Osteocyte (in vitro differentiated cells): ENCODE results near the gene REELD1. TPM values are rescaled to one million over a fixed set of nuclear protein-coding genes. Genes with fewer than 3 reads are reported as not detected.

Experiments
- DNase-seq: peaks from one replicate; pipeline ENCODE4 v3.0.0; 2021; ENCODE audit warnings: mixed read lengths; ENCODE audit not compliant: unreplicated experiment; ENCODE audit errors: extremely low spot score
- H3K27ac Mint-ChIP-seq: one replicate; pipeline ENCODE4 v1.8.0; 2021; ENCODE audit warnings: mild to moderate bottlenecking, mixed read lengths; ENCODE audit not compliant: unreplicated experiment
- H3K27me3 Mint-ChIP-seq: one replicate; pipeline ENCODE4 v1.8.0; 2021; ENCODE audit warnings: mixed read lengths; ENCODE audit not compliant: unreplicated experiment
- H3K36me3 Mint-ChIP-seq: one replicate; pipeline ENCODE4 v1.8.0; 2021; ENCODE audit warnings: mixed read lengths; ENCODE audit not compliant: unreplicated experiment
- H3K4me1 Mint-ChIP-seq: one replicate; pipeline ENCODE4 v1.8.0; 2021; ENCODE audit warnings: mixed read lengths; ENCODE audit not compliant: unreplicated experiment
- H3K4me3 Mint-ChIP-seq: one replicate; pipeline ENCODE4 v1.8.0; 2021; ENCODE audit warnings: mild to moderate bottlenecking, moderate library complexity, mixed read lengths; ENCODE audit not compliant: unreplicated experiment
- H3K9me3 Mint-ChIP-seq: one replicate; pipeline ENCODE4 v1.8.0; 2021; ENCODE audit warnings: mixed read lengths; ENCODE audit not compliant: unreplicated experiment
- total RNA-seq: library from RNA; stranded (reverse); gene quantifications from 2 replicates; pipeline ENCODE4 v1.2.1, GENCODE V29; 2021
- TF ChIP-seq, protein P1 (sequence below): fragments of 200-600 bp; sonication (generic); IDR thresholded peaks from 2 replicates; pipeline ENCODE4 v1.5.0; 2021; ENCODE audit warnings: antibody characterized with exemption, mild to moderate bottlenecking, moderate library complexity

REELD1 gene
- total RNA-seq, 1 donor from 2014 or later = not detected

DNA sequence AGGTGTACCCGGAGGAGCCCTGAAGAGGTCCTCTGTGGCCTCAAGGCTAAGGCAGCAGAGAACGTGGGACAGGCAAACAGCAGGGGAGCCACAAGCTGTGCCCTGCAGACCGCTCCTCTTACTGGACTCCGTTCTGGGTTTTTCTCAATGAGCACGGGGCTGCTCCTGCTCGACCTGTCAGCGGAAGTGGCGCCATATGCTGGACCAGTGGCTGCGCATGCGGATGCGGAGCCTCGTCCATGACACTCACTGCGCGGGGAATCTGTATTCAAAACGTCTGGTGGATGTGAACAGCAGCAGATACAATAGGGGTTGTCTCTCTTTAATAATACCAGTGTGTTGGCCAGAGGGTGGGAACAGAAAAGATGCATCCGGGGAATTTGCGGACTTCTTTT, 29.5 kb downstream of the REELD1 start:
- TF ChIP-seq, protein P1, sequence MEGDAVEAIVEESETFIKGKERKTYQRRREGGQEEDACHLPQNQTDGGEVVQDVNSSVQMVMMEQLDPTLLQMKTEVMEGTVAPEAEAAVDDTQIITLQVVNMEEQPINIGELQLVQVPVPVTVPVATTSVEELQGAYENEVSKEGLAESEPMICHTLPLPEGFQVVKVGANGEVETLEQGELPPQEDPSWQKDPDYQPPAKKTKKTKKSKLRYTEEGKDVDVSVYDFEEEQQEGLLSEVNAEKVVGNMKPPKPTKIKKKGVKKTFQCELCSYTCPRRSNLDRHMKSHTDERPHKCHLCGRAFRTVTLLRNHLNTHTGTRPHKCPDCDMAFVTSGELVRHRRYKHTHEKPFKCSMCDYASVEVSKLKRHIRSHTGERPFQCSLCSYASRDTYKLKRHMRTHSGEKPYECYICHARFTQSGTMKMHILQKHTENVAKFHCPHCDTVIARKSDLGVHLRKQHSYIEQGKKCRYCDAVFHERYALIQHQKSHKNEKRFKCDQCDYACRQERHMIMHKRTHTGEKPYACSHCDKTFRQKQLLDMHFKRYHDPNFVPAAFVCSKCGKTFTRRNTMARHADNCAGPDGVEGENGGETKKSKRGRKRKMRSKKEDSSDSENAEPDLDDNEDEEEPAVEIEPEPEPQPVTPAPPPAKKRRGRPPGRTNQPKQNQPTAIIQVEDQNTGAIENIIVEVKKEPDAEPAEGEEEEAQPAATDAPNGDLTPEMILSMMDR = no peak
- H3K9me3 Mint-ChIP-seq = no peaks in the 10 kb centered on the region
- H3K27ac Mint-ChIP-seq = no peak overlapping the region
- H3K36me3 Mint-ChIP-seq = no peaks in the 10 kb centered on the region
- DNase-seq = peak; percentile 60
- peaks cover 17% of the 10 kb centered on the region for H3K4me1 Mint-ChIP-seq
- H3K4me3 Mint-ChIP-seq = no peak overlapping the region
- H3K27me3 Mint-ChIP-seq = no peaks in the 10 kb centered on the region

DNA sequence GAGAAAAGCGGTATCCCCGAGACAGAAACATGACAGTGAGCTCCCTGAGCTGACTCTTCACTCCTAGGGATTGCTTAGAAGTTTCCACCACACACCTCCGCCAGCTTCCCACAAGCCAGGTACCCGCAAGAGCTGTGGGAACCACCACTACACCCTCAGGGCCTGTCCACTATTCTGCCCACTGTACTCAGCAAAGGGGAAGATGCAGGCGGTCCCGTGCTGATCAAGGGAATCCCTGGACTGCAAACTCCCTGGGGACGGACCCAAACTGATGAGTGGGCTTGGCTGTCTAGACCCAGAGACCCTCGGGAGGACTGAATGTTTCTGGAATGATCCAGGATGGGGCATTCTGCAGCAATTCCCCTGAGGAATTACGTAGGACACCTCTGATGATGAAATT, 30.2 kb downstream of the REELD1 start:
- H3K27ac Mint-ChIP-seq = no peak overlapping the region
- H3K9me3 Mint-ChIP-seq = no peaks in the 10 kb centered on the region
- H3K27me3 Mint-ChIP-seq = no peaks in the 10 kb centered on the region
- H3K36me3 Mint-ChIP-seq = no peaks in the 10 kb centered on the region
- H3K4me1 Mint-ChIP-seq = peaks cover 17% of the 10 kb centered on the region
- H3K4me3 Mint-ChIP-seq = no peak overlapping the region
- DNase-seq = peak; percentile 64
- TF ChIP-seq, protein P1 = no peak

DNA sequence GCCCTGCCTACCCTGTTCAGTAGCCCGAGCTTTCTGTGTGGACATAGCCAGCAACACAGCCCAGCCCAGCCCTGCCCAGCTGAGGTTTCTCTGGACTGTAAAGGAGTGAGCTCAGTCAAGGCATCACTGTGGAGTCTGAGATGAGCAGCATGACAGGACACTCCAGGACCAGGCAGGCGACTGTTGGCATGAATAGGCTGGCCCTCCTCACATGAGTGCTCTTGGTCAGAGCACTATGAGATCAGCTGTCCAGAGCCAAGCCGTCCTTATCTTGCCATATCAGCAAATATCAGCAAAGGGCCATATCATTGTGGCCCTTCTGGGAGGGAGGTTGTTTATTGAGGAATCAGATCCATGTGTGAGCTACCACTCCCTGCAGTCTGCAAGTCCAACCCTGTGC, 30.9 kb downstream of the REELD1 start:
- H3K4me1 Mint-ChIP-seq = peaks cover 17% of the 10 kb centered on the region
- TF ChIP-seq, protein P1 = no peak
- peak; percentile 57 for DNase-seq

DNA sequence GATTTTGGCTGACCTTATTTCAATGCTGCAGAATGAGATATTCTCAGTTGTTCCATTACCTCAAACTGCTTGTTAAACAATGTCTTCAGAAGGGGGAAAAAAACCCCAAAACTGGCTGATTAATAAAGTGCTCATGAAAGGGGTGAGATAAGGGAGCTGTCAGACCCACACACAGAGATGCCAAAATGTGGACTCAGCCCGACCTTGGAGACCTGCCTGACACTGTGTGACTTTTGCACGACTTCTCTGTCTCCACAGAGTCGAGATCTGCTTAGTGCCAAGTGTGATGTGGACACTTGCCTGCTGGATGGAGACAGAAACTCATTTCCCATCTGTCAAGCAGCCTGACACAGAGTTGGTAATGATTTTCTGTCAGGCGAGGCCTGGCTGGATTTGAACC, 31.5 kb downstream of the REELD1 start:
- H3K4me3 Mint-ChIP-seq = no peak overlapping the region
- DNase-seq = peak; percentile 54
- peaks cover 17% of the 10 kb centered on the region for H3K4me1 Mint-ChIP-seq
- H3K9me3 Mint-ChIP-seq = no peaks in the 10 kb centered on the region
- no peaks in the 10 kb centered on the region for H3K27me3 Mint-ChIP-seq
- TF ChIP-seq, protein P1 = no peak
- H3K36me3 Mint-ChIP-seq = no peaks in the 10 kb centered on the region
- H3K27ac Mint-ChIP-seq = no peak overlapping the region

More for the DNA sequence above, 30.9 kb downstream of the REELD1 start:
- H3K9me3 Mint-ChIP-seq = no peaks in the 10 kb centered on the region
- no peaks in the 10 kb centered on the region for H3K36me3 Mint-ChIP-seq
- H3K27me3 Mint-ChIP-seq = no peaks in the 10 kb centered on the region
- H3K27ac Mint-ChIP-seq = no peak overlapping the region
- H3K4me3 Mint-ChIP-seq = no peak overlapping the region

DNA sequence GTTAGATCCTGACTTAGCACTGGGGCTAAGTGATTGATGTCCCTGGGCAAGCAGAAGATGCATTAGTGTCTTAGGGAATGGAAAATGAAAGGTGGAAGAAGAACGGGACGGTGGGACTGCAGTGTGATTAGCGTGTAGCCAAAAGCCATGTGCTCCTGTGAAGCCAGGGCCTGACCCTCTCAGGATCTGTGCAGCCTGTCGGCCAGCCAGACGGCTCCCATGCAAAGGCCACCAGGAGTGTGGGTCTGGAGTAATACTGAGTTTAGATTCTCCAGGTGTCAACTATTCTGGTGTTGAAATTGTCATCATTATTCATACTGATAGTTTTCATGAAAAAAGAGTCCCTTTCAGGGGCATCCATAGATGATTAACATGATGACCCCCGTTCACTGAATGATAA, 32.0 kb downstream of the REELD1 start:
- H3K4me3 Mint-ChIP-seq = no peak overlapping the region
- H3K4me1 Mint-ChIP-seq = peaks cover 12% of the 10 kb centered on the region
- H3K9me3 Mint-ChIP-seq = no peaks in the 10 kb centered on the region
- peak; percentile 54 for DNase-seq
- H3K36me3 Mint-ChIP-seq = no peaks in the 10 kb centered on the region
- H3K27ac Mint-ChIP-seq = no peak overlapping the region
- TF ChIP-seq, protein P1 = no peak
- no peaks in the 10 kb centered on the region for H3K27me3 Mint-ChIP-seq
